ENCODE measurements around the gene HEYL.
"Not testable (repeated sequence)": the region's sequence is repeated elsewhere in the genome, so short reads cannot be mapped to it uniquely, and the experiment has no call there.

Gene HEYL

GRCh38 chr1:39603677-39604076, 35.8 kb downstream of the HEYL start:
- not testable (repeated sequence) for DNase-seq

GRCh38 chr1:39601667-39602255, 37.7 kb downstream of the HEYL start:
- not testable (repeated sequence) for DNase-seq

- DNase-seq, result no peak
Observed at GRCh38 chr1:39596163-39596562, 43.3 kb downstream of the HEYL start.

GRCh38 chr1:39593386-39593785, 46.1 kb downstream of the HEYL start:
- DNase-seq, result no peak

GRCh38 chr1:39592069-39592468, 47.4 kb downstream of the HEYL start:
- DNase-seq, result no peak

- no peak for DNase-seq
Observed at GRCh38 chr1:39590546-39590945, 48.9 kb downstream of the HEYL start.

GRCh38 chr1:39585933-39586332, 53.5 kb downstream of the HEYL start:
- DNase-seq, result no peak

GRCh38 chr1:39576016-39576657, 63.3 kb downstream of the HEYL start:
- peak; percentile 63 for DNase-seq

- peak; percentile 53 for DNase-seq
Observed at GRCh38 chr1:39575191-39576015, 64.0 kb downstream of the HEYL start.

- no peak for DNase-seq
Observed at GRCh38 chr1:39574646-39575045, 64.8 kb downstream of the HEYL start.

Measured in right kidney (tissue), 1 donor.